LNCaP clone FGC (cell line): ENCODE data around the gene NFIA.

Experiments used
- DNase-seq: peaks from one replicate; pipeline ENCODE4 v3.0.0-alpha.2; 2011; ENCODE audit warnings: low read depth
- H3K4me3 ChIP-seq: 2 replicates; pipeline ENCODE4 v1.5.1; 2011; ENCODE audit warnings: mild to moderate bottlenecking, low read depth, low read length, control low read depth
- CTCF ChIP-seq: IDR thresholded peaks from 2 replicates; pipeline ENCODE4 v1.5.1; 2012; ENCODE audit warnings: mild to moderate bottlenecking; ENCODE audit not compliant: control insufficient read depth, insufficient read depth; ENCODE audit errors: extremely low read depth

NFIA gene

GRCh38 chr1:61289232-61290098 is 207.1 kb downstream of the NFIA start:
- H3K4me3 ChIP-seq, result no peak overlapping the region
- no peak for TF ChIP-seq CTCF
- DNase-seq, result no peak

GRCh38 chr1:61290525-61290924 is 208.2 kb downstream of the NFIA start:
- no peak for DNase-seq
- TF ChIP-seq CTCF, result no peak
- no peak overlapping the region for H3K4me3 ChIP-seq

- no peak overlapping the region for H3K4me3 ChIP-seq
- TF ChIP-seq CTCF, result no peak
- no peak for DNase-seq
These were observed 210.8 kb downstream of the NFIA start for GRCh38 chr1:61293197-61293596.

- no peak for DNase-seq
- no peak for TF ChIP-seq CTCF
- no peak overlapping the region for H3K4me3 ChIP-seq
These were observed 211.7 kb downstream of the NFIA start for GRCh38 chr1:61293986-61294504.

- H3K4me3 ChIP-seq, result no peak overlapping the region
- no peak for DNase-seq
- TF ChIP-seq CTCF, result no peak
These were observed 212.6 kb downstream of the NFIA start for GRCh38 chr1:61294930-61295329.

- H3K4me3 ChIP-seq, result no peak overlapping the region
- no peak for DNase-seq
- no peak for TF ChIP-seq CTCF
These were observed 213.6 kb downstream of the NFIA start for GRCh38 chr1:61295818-61296537.
